NOMO-1 (cell line): Measurements from ENCODE around the gene LPAR2.
"Not testable (repeated sequence)": the region's sequence is repeated elsewhere in the genome, so short reads cannot be mapped to it uniquely, and the experiment has no call there.

Experiments
- DNase-seq, 2 experiments: peaks; one replicate each; lab custom pipeline; 2025; ENCODE audit not compliant: unreplicated experiment in 2 of 2; lab: John Stamatoyannopoulos, UW

Gene LPAR2

DNA sequence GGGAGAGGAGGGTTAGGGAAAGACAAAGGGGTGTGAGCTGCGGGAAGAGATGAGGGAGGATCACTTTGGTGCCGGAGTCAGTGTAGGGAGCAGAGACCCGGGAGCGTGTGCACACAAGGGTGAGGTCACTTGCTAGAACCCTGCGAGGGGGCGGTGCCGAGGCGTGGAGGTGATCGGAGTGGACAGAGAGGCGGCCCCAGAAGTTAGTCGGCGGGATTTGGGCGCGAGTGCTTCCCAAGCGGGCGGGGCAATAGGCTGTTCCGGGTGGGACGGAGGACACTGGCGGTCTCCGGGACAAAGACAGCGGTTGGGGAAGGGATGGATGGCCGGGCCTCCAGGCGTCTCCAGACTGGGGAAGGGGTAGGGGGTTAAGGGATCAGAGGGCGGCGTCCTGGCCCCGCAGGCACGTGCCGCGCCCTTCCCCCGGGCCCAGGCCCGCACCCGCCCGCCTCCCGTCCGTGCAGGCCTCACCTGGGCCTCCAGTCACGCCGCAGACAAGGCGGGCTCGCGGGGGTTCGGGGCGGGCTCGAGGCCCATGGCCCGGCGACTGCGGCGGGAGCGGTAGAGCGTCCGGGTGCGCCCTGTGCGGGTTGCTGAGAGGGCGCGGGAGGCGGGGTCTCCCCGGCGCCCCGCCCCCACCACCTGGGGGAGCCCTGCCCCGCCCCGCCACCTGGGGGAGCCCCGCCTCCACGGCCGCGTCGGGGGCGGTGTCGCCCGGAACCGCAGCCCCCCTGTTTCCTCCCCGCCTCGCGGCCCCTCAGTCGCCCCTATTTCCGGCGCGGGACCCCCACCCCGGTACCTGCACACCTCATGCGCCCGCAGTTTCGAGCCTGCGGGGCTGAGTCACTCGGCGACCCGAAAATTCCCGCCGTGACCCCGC, at the start of gene LPAR2:
Gene LPAR2 (minus strand): TSS at position 600 of the 880 bp plus-strand sequence. CDS start 945 bp downstream, outside the sequence.
- no peak for DNase-seq

DNA sequence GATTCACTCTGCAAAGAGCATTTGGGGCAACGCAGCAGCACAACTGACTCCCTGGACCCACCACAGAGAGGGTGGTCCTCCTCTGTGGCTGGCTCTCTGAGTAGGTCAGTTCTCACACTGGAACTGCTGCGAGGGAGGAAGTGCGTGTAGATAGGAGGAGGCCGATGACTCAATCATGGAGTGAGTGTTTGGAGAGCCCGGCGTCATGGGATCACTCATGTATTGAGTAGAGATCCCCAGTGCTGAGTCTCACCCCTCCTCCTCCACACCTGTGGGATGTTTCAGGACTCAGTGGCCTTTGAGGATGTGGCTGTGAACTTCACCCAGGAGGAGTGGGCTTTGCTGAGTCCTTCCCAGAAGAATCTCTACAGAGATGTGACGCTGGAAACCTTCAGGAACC, 49.6 kb upstream of the LPAR2 start:
- no peak for DNase-seq

DNA sequence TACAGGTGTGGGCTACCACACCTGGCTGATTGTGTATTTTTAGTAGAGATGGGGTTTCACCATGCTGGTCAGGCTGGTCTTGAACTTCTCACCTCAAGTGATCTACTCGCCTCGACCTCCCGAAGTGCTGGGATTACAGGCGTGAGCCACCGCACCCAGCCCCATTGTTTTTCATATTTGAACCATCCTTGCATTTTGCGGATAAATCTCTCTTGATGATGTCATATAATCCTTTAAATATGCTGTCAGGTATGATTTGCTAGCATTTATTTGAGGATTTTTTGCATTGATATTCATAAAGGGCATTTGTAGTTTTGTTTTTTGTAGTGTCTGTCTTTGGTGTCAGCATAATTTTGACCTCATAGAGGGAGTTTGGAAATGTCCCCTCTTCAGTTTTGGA, 46.3 kb upstream of the LPAR2 start:
- DNase-seq: no peak

DNA sequence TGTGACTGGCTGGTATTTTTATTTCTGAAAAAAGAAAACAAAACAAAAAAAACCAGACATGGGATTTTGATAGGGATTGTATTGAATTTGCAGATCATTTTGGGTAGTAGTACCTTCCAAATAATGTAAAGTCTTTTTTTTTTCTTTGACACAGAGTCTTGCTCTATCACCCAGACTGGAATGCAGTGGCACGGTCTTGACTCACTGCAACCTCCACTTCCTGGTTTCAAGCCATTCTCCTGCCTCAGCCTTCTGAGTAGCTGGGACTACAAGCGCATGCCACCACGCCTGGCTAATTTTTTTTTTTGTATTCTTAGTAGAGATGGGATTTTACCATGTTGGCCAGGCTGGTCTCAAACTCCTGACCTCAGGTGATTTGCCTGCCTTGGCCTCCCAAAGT, 44.8 kb upstream of the LPAR2 start:
- no peak for DNase-seq

DNA sequence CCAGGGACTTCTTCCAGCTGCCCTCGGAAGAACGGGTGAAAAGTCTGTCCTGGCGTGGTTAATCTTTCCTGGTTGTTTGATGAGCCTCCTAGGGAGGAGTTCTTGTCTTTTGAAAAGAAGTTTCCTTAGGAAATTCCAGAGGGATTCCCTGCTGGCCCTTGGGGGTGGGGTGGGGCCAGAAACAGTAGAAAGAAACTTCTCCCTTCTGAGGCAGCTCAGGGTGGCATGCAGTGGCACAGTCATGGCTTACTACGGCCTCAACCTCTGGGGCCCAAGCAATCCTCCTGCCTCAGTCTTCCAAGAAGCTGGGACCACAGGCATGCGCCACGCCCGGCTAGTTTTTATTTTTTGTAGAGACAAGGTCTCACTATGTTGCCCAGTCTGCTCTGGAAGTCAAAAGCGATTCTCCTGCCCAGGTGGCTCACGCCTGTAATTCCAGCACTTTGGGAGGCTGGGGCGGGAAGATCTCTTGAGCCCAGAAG, 42.1 kb upstream of the LPAR2 start:
- DNase-seq: no peak

DNA sequence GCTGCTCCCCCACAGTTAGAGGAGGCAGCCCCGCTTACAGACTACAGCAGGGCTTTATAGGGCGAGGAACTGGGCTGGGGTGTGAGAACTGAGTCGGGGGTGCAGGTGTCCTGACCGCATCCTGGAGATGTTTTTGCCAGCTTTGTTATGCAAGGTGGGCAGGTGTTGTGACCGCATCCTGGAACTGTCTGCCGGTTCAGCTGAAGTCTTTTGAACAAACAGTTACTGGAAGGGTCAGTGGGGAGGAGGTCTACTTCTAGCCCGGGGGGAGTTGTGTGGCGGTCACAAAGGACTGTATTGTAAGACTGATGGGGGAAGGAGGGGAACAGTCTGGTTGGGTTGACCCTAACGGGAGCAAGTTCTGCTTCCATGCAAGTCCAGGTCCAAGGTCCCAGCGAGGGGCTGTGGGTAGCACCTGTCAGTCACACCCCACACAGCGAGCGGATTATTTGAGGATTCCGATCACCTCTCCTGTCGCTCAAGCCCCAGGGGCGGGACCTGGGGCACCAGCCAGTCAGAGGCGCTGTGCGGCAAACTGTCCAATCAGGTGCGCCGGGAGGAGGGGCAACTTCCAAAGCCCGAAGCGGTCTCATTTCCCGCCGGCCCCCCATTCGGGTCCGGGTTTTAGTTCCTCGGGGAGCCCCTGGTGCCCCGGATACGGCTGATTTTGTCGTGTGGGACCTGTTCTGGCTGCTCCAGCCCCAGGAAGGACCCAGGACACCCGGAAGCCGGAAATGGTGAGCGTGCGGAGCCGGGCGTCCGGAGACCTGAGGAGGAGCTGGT, 40.4 kb upstream of the LPAR2 start, which contains the start of gene ZNF101:
Gene ZNF101 (plus strand): TSS at position 610 of the 783 bp plus-strand sequence. CDS start 125 bp downstream, at position 735.
- DNase-seq: peak; percentile 83 to 92

DNA sequence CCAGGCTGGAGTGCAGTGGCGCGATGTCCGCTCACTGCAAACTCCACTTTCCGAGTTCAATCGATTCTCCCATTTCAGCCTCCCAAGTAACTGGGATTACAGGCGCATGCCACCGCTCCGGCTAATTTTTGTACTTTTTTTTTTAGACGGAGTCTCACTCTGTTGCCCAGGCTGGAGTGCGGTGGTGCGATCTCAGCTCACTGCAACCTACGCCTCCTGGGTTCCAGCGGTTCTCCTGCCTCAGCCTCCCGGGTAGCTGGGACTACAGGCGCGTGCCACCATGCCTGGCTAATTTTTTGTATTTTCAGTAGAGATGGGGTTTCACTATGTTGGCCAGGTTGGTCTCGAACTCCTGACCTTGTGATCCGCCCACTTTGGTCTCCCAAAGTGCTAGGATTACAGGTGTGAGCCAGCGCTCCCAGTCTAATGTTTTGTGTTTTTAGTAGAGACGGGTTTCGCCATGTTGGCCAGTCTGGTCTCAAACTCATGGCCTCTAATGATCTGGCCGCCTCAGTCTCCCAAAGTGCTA, 37.5 kb upstream of the LPAR2 start:
- not testable (repeated sequence) for DNase-seq

DNA sequence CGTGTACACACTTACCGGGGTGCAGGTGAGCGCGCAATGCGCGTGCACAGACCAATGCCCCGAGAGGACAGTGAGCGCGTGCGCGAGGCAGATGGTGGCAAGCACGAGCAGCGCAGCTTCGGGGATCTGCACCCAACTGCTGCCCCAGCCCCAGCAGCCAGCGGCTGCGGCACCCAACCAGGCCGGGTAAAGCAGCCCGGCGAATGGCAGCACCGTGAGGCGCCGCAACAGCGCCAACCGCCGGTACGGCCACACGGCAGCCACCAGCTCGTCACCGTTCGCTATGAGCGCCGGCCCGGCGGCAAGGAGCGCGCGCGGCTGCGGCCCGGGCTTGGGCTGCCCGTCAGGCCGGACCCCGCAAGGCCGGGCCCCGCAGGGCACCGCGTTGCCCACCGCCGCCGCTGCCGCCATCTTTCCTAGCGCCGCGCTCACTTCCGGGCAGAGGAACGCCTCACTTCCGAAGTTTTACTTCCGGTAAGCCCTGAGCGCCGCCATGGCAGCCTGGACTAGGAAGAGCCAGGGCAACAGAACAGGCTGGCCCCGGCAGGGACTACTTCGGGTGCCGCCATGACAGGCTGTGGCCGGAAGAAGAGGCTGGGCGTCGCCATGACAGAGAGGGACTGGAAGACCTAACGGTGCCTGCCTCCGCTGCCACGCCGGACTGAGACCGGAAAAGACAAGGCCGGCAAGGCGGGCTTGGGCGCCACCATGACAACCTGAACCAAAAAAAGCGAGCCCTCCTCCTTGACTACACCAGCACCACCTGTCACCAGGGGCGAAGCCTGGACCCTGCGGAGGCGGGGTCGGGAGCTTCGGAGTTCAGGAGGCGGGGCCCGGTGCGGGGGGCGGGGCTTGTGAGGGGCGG, 35.5 kb upstream of the LPAR2 start, which contains the start of gene ATP13A1:
Gene ATP13A1 (minus strand): TSS at position 421 of the 865 bp plus-strand sequence. CDS start 10 bp downstream, at position 411.
- DNase-seq: peak; percentile 96 to 97

DNA sequence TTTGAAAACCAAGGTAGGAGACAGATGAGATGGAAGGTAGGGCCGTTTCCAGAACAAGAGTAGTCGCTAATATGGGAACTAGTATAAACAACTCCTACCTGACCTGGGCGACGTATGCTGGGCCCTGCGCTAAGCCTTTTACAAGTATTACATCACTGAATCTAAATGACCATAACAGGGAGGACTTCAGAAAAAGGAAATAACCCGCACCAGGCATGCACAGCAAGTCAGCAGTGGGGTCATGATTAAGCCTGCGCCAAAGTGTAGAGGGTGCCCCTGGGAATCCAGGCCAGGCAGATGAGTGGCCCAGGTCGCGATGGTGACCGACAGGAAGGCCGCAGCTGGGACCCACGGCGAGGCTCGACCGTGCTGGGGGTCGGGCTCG, 34.8 kb upstream of the LPAR2 start:
- DNase-seq: peak; percentile 18 to 45

DNA sequence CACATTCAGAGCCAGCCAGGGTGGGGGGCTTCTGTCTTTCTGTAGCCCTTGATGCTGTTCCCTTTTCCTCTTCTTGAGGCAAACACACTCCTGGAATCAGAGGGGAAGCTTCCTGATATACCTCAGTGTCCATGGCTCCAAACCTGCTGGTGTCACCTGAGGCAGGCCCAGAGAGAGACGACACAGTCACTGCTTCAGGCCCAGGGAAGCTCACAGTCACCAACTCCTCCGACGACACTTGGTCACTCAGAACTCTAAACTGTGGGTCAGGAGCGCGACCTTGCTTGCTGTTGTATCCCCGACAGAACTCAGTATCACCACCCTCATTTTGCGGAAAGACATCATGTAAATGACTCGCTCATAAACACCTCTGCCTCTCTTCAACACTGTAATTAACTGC, 34.3 kb upstream of the LPAR2 start:
- DNase-seq: no peak

DNA sequence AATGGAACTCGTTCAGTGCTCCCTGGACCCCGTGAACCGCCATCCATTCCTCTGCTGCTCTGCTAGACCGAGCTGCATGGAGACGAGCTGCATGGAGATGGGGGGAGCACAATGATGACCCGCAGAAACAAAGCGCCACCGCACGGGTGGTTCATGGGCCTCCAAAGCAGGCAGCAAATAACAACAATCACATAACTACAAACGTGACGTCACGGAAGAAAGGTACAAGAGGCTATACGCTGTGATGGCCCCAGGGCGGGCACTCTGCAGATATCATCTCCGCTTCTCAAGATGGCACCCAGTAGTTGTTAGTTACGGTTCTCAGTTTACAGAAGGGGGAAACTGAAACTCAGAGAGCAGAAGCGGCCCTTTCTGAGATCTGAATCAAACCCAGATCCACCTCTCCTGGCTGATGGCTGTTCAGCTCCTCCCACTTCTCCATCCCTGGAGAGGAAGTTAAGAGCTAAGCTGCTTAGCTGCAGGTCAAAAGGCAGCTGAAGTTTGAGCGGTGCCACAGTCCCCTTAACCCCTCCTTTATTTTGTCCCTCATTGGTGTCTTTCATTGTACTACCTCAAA, 33.7 kb upstream of the LPAR2 start:
- peak; percentile 68 to 95 for DNase-seq

DNA sequence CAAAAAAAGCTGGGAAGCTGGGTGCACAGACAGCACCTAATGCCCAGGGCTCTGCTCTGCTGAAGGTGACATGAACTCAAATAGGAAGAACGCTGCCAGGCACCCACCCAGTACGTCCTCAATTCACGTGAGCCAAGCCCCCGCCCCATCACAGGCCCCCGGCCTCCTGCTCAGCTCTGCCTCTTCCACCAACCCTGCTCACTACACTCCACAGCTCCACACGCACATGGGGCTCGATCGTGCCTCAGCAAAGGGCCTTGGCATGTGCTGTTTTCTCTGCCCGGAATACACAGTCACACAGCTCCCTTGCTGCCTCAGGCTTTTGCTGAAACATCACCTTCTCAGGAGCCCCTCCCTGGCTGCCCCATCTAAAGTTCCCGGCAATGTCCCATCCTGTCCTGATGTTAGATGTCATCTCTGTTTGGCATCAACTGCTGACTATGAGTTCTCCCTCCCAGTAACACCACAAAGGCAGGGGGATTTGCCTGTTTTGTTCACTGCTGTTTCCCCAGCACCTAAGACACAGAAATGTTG, 33.2 kb upstream of the LPAR2 start:
- no peak for DNase-seq

DNA sequence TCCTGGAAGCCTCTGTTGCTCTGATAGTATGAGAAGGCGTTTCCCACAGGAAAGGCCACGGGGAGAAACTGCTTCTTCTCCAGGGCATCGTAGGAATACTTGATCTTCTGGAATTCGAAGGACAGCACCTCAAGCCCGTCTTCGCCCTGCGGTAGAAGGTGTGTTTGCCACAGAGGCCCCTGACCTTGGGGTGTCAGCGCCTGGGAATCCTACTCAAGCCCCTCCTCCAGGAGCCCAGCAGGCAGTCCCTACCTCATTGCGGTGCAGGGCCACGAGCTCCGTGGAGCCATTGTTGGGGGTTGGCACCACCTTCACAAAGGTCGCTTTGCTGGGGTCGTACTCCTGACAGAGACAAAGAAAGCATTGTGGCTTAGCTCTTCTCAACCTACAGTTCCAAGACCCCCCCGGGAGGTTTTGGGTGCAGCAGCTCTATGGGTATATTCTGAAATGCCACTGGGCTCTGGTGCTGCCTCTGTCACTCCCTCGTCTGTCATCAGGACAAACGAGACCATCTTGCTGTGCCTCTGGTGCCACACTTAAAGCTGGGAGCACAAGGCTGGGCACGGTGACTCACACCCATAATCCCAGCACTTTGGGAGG, 31.7 kb upstream of the LPAR2 start:
- no peak for DNase-seq

DNA sequence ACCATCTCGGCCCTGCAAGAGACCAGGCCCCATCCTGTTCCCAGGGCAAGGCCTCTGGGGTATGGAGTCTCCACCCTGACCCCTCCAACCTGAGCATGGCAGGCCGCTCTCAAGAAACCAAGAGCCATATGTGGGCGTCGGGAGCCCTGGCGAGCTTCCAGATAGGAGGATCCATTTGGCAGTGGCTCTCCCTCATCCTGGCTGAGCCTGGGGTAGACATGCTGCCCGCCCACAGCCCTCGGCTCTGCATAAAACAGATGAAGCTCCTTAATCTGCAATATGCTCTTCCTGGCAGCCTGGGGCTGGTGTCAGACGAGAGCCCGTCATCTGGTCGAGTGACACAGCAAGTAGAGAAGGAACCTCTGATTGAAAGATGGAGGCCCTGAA, 29.4 kb upstream of the LPAR2 start:
- DNase-seq: no peak

DNA sequence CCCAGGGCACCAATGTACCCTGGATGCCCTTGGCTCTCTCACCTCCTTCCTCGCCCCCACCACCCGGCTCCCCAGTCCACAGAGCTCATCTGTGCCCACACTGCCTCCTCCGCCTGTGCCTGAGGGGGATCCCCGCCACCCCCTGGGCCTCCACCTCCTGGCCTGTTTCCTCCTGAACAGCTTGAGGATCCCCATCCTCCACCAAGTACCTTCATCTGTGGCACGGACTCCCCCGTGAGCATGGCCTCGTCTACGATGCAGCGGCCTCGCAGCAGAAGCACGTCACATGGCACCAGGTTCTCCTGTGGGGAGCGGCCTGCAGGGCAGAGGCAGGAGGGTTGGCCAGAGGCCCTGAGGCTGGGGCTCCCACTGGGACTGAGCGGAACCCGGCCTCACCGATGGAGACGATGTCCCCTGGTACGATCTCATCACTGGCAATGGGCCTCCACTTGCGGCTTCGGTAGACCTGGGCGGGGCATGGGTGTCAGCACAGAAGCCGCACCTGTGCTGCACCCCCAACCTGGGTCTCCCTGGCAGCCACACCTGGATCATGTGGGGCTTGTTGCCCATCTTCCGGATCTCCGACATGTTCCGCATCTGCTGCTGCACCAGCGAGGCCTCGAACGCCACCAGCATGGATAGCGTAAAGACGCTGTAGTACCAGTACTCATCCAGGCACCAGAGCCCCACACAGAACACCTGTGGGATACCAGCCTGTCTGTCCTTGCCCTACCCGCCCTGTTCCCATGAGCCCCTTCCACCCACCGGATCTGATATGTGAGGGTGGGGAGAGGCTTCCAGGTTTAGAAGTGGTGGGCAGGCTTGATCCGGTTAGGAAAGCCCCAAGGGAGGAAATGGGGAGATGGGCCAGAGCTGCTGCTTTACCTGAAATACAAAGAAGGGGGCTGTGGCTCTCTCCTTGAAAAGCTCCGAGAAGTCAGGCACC, 28.7 kb upstream of the LPAR2 start:
- no peak for DNase-seq

DNA sequence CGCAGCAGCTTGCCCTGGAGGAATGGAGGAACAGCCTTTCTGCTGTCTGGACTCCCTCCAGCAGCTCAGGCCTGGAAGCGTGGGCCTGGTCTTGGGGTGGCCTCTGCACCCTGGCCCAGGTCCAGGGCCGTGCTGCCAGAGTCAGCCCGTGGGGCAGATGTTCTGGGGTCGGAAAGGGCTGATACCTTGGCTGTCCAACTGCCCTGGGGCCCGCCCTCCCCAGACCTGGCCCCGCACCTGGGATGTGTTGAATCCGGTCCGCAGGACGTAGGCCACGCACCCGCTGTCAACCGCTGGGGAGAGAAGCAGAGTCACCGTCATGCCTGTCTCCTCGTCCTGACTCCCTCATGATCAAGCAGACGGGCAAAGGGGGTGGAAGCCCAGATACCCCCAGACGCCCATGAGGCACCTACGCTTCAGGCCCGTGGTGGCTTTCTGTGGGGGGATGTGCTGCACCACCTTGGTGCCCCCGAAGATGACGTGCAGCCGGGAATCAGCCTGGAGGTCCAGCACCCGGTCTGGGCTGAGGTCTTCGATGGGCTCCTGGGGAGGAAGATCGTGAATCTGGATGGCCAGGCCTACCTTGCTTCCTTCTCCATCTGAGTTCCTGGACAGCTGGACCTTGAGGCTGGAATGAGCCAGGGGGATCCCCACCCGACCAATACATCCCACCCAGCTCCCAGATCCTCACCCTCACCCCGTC, 27.8 kb upstream of the LPAR2 start:
- DNase-seq: no peak

DNA sequence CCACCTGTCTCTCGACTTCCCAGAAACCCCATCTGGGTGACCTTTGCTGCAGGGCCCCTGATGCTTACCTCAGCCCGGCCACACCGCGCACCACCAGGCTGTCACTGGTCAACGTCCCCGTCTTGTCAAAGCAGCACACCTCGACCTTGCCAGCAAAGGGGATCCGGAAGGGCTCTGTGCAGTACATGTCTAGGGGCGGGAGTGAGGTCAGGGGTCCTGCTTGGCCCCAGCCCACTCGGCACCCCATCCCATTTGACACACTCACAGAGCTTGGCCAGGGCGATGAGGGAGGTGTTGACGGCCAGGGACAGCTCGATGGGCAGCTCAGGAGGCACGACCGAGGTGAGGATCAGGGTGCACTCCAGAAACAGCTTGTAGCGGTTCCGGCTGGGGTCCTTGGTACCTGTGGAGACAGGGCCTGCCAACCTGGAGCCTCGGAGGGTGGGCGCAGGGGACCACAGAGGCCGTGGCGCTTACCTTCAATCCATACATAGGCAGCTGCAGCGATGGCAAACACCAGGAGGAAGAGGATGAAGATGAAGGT, 27.1 kb upstream of the LPAR2 start:
- DNase-seq: no peak
